GM12891 (cell line): Measurements from ENCODE around the gene SPNS3.

Experiments
- POLR2A ChIP-seq: IDR thresholded peaks from 2 replicates; pipeline ENCODE4 v1.6.1; 2011; ENCODE audit warnings: low read depth, low read length, control low read depth
- POLR2AphosphoS5 ChIP-seq: IDR thresholded peaks from 2 replicates; pipeline ENCODE4 v1.6.1; 2011; ENCODE audit warnings: low read depth, low read length, control low read depth
- POU2F2 ChIP-seq: IDR thresholded peaks from 2 replicates; pipeline ENCODE4 v1.6.1; 2011; ENCODE audit warnings: low read depth, mild to moderate bottlenecking, control low read depth, low read length, moderate library complexity
- SPI1 ChIP-seq: IDR thresholded peaks from 2 replicates; pipeline ENCODE4 v1.6.1; 2011; ENCODE audit warnings: low read depth, low read length, control low read depth
- TAF1 ChIP-seq: IDR thresholded peaks from 2 replicates; pipeline ENCODE4 v1.6.1; 2011; ENCODE audit warnings: low read depth, low read length, control low read depth

GRCh38 chr17:4443476-4443875, 9.7 kb downstream of the SPNS3 start:
- TF ChIP-seq POLR2A (no peak), POLR2AphosphoS5 (no peak), TAF1 (no peak), SPI1 (no peak), POU2F2 (no peak)
